Ovary (tissue), 9 donors: ENCODE results near the gene FBLN2. TPM values are rescaled to one million over a fixed set of nuclear protein-coding genes. Genes with fewer than 3 reads are reported as not detected.
"Not testable (repeated sequence)": the region's sequence is repeated elsewhere in the genome, so short reads cannot be mapped to it uniquely, and the experiment has no call there.

Experiments used
- DNase-seq, 5 donors: peaks; one replicate each; pipeline ENCODE4 v3.0.0-alpha.2; 2019 to 2020
- H3K27ac ChIP-seq, 2 donors: fragments of 200-600 bp; one replicate each; pipeline versions ENCODE4 v1.5.1 to v1.8.0; 2019 to 2022
- H3K27me3 ChIP-seq: fragments of 200-600 bp; one replicate; pipeline ENCODE4 v1.8.0; 2022
- H3K36me3 ChIP-seq: fragments of 200-600 bp; sonication (generic); one replicate; pipeline ENCODE4 v1.5.1; 2019
- H3K4me1 ChIP-seq: one replicate; pipeline ENCODE4 v1.8.1; 2013; ENCODE audit warnings: mild to moderate bottlenecking, moderate library complexity; ENCODE audit not compliant: insufficient read depth
- H3K4me3 ChIP-seq: fragments of 200-600 bp; sonication (generic); one replicate; pipeline ENCODE4 v1.5.1; 2017
- H3K9me3 ChIP-seq, 2 donors: fragments of 200-600 bp in 1 of 2; sonication (generic) in 1 of 2; one replicate each; pipeline versions ENCODE4 v1.5.1 to v1.8.1; 2013 to 2019; ENCODE audit warnings: mild to moderate bottlenecking in 1 of 2, moderate library complexity in 1 of 2
- EP300 ChIP-seq: sonication (generic); formaldehyde crosslinking; IDR thresholded peaks from one replicate; pipeline ENCODE4 v1.6.1; 2017; ENCODE audit warnings: antibody characterized with exemption
- POLR2A ChIP-seq: fragments of 450-650 bp; IDR thresholded peaks from one replicate; pipeline ENCODE4 v1.6.1; 2017; ENCODE audit warnings: antibody characterized with exemption, mild to moderate bottlenecking, moderate library complexity
- WGBS, 3 donors: extraction: QIAGEN DNeasy Blood & Tissue Kit in 1 of 3; methylation state at CpG; one replicate each; pipeline versions ENCODE4 v1.1.5 to v1.1.7; 2013 to 2017; 5-methylcytosine and 5-hydroxymethylcytosine counted together
- intact Hi-C, 4 donors: fragments of 100-400 bp; cut with DNase I; formaldehyde crosslinking; loops; one replicate each; pipeline versions ENCODE4 v1.11.0 to v1.15.1; 2022 to 2023
- polyA plus RNA-seq, 2 donors: library from polyadenylated mRNA; stranded (reverse); fragments of 200-250 nt in 1 of 2; fragments of 350-450 nt in 1 of 2; fragmentation: Illumina TruSeq in 1 of 2; extraction: RNeasy Lipid Tissue Mini Kit (QIAGEN cat#74804) in 1 of 2; gene quantifications; one replicate each; pipeline ENCODE4 v1.2.3, GENCODE V29; 2013 to 2014
- total RNA-seq, 7 donors: library from RNA; depleted of rRNA in 2 of 7; stranded (reverse); fragments of >200 nt in 2 of 7; fragmentation: NEBNext Ultra II Directional in 3 of 7; extraction: Animal tissue kit (Norgen Biotek cat#: 25700) in 3 of 7; gene quantifications; one replicate each; pipeline versions ENCODE4 v1.1.0 to v1.2.4, GENCODE V29; 2016 to 2023
- TF ChIP-seq, protein P1 (sequence below), 3 donors: fragments of 450-650 bp in 2 of 3; fragments of 200-600 bp in 1 of 3; IDR thresholded peaks; one replicate each; pipeline versions ENCODE4 v1.5.1 to v1.8.0; 2016 to 2022; ENCODE audit warnings: antibody characterized with exemption in 3 of 3, mild to moderate bottlenecking in 1 of 3
- donor health status: DM: no; HTN: no; CAD: no; lungs with moderate emphysema.
- donor health status: DM: no; HTN: no; CAD: no.
- donor health status: Bipolar disorder and iron deficiency.
- donor health status: DM: yes; HTN: yes; CAD: no.
- donor health status: DM: no; HTN: no; CAD: no.
- donor health status: DM: yes; HTN: yes; CAD: no.

Gene FBLN2
- total and polyA plus RNA-seq, 9 donors = 4.0 to 18.2 (median 8.1) TPM

DNA sequence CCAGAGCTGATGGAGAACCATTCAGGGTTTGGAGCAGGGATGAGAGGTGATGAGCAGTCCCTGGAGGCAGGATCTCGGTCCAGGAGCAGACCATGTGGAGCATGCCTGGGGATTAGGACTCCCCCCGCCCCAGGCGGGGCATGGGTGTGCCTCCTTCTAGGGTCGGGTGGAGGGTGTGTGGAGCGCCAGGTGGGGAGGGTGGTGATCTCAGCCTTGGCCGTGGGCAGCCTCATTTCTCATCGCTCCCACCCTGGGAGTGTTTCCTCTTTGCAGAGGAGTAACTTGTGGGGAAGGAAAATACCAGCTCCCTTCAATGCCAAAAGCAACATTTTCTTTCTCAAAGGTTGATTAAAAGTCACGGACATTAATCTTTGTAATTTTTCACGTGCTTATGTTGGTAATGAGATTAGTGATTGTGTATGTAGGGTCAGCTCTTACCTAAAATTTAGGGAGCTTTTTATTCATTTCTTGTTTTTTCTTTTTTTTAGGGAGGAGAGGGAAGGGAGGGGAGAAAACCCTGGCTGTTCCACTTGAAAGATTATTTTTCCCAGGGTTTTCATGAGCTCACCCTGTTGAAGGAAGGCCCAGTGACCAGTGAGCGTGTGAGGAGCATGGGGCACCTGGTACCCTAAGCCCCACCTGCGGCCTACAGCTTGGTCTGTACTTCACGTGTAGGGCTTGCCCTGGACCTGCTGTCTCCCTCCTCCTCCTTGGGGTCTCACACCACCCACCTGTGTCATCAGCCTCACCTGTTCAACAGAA lies 11.0 kb downstream of the FBLN2 start:
- intact Hi-C loops = no loop called here
- Histone ChIP-seq H3K4me3 (no peak overlapping the region), H3K9me3 (no peaks in the 10 kb centered on the region), H3K36me3 (no peaks in the 10 kb centered on the region), H3K27me3 (no peaks in the 10 kb centered on the region), H3K4me1 (no peaks in the 10 kb centered on the region), H3K27ac (no peak overlapping the region)
- TF ChIP-seq POLR2A = no peak
- no peak for TF ChIP-seq EP300
- 10 to 14% (median 13%) methylated on average over 12 of the region's 12 CpGs for WGBS, 3 donors
- DNase-seq = no peak

GRCh38 chr3:13561376-13561775 lies 12.5 kb downstream of the FBLN2 start:
- no peak for DNase-seq
- no peaks in the 10 kb centered on the region for H3K36me3 ChIP-seq
- no peaks in the 10 kb centered on the region for H3K27me3 ChIP-seq
- H3K4me1 ChIP-seq = no peaks in the 10 kb centered on the region
- TF ChIP-seq POLR2A (no peak), EP300 (no peak)
- TF ChIP-seq, protein P1, sequence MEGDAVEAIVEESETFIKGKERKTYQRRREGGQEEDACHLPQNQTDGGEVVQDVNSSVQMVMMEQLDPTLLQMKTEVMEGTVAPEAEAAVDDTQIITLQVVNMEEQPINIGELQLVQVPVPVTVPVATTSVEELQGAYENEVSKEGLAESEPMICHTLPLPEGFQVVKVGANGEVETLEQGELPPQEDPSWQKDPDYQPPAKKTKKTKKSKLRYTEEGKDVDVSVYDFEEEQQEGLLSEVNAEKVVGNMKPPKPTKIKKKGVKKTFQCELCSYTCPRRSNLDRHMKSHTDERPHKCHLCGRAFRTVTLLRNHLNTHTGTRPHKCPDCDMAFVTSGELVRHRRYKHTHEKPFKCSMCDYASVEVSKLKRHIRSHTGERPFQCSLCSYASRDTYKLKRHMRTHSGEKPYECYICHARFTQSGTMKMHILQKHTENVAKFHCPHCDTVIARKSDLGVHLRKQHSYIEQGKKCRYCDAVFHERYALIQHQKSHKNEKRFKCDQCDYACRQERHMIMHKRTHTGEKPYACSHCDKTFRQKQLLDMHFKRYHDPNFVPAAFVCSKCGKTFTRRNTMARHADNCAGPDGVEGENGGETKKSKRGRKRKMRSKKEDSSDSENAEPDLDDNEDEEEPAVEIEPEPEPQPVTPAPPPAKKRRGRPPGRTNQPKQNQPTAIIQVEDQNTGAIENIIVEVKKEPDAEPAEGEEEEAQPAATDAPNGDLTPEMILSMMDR (IDR thresholded peaks at IDR 0.05) = no peak
- H3K9me3 ChIP-seq = no peaks in the 10 kb centered on the region
- intact Hi-C loops = no loop called here
- H3K27ac ChIP-seq = no peak overlapping the region
- 79 to 84% (median 79%) methylated on average over 9 of the region's 9 CpGs for WGBS, 3 donors
- no peak overlapping the region for H3K4me3 ChIP-seq

DNA sequence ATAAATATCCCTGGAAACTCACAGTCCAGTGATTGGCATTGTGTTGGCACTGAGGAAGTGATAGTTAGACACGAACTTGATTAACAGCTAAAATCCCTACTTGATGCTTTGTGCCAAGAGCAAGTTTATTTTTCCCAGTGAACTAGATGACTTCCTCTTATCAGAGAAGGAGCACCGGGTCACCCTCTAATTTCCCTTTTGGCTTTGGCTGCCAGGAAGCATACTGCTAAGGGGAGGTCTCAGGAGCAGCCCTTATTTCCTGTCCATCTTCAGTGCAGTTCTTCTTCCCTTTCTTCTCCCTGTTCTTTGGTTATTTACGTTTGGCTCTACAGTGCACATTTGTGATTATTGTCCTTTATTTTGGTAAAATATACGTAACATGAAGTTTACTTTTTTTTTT lies 13.0 kb downstream of the FBLN2 start:
- no peaks in the 10 kb centered on the region for H3K4me1 ChIP-seq
- H3K4me3 ChIP-seq = no peak overlapping the region
- no peak for DNase-seq
- H3K36me3 ChIP-seq = no peaks in the 10 kb centered on the region
- H3K27ac ChIP-seq = no peak overlapping the region
- no peaks in the 10 kb centered on the region for H3K27me3 ChIP-seq
- WGBS, 3 donors = 47 to 64% (median 52%) methylated on average over 4 of the region's 4 CpGs
- intact Hi-C loops = no loop called here
- H3K9me3 ChIP-seq = no peaks in the 10 kb centered on the region
- no peak for TF ChIP-seq EP300
- TF ChIP-seq, protein P1 (IDR thresholded peaks at IDR 0.05) = no peak
- no peak for TF ChIP-seq POLR2A

DNA sequence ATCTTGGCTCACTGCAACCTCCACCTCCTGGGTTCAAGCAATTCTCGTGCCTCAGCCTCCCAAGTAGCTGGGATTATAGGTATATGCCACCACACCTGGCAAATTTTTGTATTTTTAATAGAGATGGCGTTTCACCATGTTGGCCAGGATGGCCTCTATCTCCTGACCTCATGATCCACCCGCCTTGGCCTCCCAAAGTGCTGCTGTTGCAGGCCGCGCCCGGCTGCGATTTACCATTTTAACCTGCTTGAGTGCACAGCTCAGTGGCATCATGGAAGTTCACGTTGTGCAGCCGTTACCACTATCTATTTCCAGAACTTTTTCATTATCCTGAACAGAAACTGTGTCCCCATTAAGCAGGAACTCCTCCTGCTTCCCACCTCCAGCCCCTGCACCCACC lies 13.5 kb downstream of the FBLN2 start:
- H3K9me3 ChIP-seq, DNase-seq, H3K36me3 ChIP-seq, H3K27me3 ChIP-seq, intact Hi-C loops, H3K27ac ChIP-seq, H3K4me3 ChIP-seq, H3K4me1 ChIP-seq: not testable (repeated sequence)
- WGBS, 3 donors = 89 to 91% (median 91%) methylated on average over 9 of the region's 9 CpGs

DNA sequence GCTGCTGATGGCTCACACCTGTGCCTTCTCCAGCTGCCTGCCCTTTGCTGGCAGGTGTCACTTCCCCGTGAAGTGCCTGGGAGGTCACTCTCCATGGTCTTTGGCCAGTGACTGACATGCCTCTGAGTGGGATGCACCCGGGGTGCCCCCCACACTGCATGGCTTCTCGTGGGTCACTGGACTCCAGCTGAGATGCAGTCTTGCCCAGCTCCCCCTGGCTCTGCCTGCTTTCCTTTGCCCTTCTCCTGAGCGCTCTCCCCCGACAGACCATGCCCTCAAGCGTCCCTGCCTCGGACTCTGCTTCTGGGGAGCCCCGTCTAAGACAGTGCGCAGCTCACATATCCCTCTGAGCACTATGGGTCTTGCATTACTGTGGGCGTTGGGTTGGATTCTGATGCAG lies 14.4 kb downstream of the FBLN2 start:
- no peaks in the 10 kb centered on the region for H3K9me3 ChIP-seq
- no peak overlapping the region for H3K27ac ChIP-seq
- H3K27me3 ChIP-seq = no peaks in the 10 kb centered on the region
- TF ChIP-seq EP300 = no peak
- TF ChIP-seq, protein P1 (IDR thresholded peaks at IDR 0.05) = no peak
- TF ChIP-seq POLR2A = no peak
- H3K36me3 ChIP-seq = no peaks in the 10 kb centered on the region
- no peaks in the 10 kb centered on the region for H3K4me1 ChIP-seq
- H3K4me3 ChIP-seq = no peak overlapping the region
- 85 to 94% (median 91%) methylated on average over 10 of the region's 10 CpGs for WGBS, 3 donors
- no peak for DNase-seq
- intact Hi-C loops = no loop called here
